DOHH2 (cell line): ENCODE results near the gene RHOBTB3.

Experiments
- EZH2phosphoT487 ChIP-seq: fragments of 200-600 bp; sonication (generic); IDR thresholded peaks from 2 replicates; pipeline ENCODE4 v1.6.1; 2017; ENCODE audit warnings: borderline replicate concordance, mild to moderate bottlenecking, antibody characterized with exemption, low read length, moderate library complexity, mixed read lengths
- TF ChIP-seq, protein P1 (sequence below): fragments of 200-600 bp; sonication (generic); IDR thresholded peaks from one replicate; pipeline ENCODE4 v1.5.1; 2014; ENCODE audit warnings: antibody characterized with exemption, mild to moderate bottlenecking, low read depth, low read length; ENCODE audit not compliant: poor library complexity, severe bottlenecking

DNA sequence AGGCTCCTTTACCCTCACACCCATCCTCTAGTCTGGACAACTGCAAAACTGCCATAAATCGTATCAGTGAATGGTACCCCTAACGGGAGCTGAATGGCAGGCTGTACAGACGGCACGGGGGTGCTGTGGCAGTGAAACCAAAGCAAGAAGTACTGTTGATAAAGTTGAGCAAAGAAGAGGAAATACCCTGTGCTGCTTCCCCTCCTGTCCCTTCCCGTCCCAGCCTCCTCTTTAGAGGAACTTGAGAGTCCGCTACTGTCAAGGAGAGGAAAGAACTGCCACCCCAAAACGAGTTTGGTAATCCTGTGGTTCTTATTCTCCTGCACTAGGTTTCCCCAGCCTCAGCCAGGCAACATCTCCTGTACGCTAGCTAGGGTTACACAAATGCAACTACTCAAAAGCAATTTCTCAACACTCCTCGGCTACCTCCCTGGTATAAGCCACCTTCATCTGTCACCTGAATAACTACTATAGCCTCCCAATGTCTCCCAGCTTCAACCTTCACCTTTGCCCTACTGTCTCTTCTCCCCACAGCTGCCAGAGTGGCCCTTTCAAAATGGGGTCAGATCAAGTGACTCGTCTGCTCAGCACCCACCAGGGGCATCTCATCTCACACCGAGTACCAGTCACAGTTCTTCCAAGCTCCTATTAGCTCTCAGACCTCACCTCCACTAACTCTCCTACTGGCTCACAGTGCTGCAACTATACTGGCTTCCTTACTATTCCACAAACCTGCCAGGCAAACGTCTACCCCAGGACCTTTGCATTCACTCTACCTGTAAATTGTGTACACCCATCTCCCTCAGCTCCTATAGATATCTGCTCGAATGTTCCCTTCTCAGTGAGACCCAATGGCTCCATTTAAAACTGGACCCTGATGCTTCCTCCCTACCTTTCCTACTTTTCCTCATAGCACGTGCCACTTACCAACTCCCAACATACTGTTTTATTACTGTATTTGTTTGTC lies 87.3 kb downstream of the RHOBTB3 start:
- TF ChIP-seq, protein P1, sequence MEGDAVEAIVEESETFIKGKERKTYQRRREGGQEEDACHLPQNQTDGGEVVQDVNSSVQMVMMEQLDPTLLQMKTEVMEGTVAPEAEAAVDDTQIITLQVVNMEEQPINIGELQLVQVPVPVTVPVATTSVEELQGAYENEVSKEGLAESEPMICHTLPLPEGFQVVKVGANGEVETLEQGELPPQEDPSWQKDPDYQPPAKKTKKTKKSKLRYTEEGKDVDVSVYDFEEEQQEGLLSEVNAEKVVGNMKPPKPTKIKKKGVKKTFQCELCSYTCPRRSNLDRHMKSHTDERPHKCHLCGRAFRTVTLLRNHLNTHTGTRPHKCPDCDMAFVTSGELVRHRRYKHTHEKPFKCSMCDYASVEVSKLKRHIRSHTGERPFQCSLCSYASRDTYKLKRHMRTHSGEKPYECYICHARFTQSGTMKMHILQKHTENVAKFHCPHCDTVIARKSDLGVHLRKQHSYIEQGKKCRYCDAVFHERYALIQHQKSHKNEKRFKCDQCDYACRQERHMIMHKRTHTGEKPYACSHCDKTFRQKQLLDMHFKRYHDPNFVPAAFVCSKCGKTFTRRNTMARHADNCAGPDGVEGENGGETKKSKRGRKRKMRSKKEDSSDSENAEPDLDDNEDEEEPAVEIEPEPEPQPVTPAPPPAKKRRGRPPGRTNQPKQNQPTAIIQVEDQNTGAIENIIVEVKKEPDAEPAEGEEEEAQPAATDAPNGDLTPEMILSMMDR, result no peak
- TF ChIP-seq EZH2phosphoT487, result no peak
